Measurements from ENCODE around the gene DBT. TPM values are rescaled to one million over a fixed set of nuclear protein-coding genes. Genes with fewer than 3 reads are reported as not detected.
"Not testable (repeated sequence)": the region's sequence is repeated elsewhere in the genome, so short reads cannot be mapped to it uniquely, and the experiment has no call there.

The DBT gene
- 10 to 100 TPM; 12.4 to 20.7 (median 14.6) TPM for total RNA-seq
- long read RNA-seq, donor 1, full-length matches to known transcripts = 3 of 9 reads
- long read RNA-seq, donor 1, partial matches to known transcripts = 2 of 9 reads
- long read RNA-seq, donor 1, other reads (novel, unspliced or antisense) = 4 of 9 reads
- long read RNA-seq, donor 2, full-length matches to known transcripts = 3 of 5 reads
- long read RNA-seq, donor 2, partial matches to known transcripts = 0 of 5 reads
- long read RNA-seq, donor 2, other reads (novel, unspliced or antisense) = 2 of 5 reads

DNA sequence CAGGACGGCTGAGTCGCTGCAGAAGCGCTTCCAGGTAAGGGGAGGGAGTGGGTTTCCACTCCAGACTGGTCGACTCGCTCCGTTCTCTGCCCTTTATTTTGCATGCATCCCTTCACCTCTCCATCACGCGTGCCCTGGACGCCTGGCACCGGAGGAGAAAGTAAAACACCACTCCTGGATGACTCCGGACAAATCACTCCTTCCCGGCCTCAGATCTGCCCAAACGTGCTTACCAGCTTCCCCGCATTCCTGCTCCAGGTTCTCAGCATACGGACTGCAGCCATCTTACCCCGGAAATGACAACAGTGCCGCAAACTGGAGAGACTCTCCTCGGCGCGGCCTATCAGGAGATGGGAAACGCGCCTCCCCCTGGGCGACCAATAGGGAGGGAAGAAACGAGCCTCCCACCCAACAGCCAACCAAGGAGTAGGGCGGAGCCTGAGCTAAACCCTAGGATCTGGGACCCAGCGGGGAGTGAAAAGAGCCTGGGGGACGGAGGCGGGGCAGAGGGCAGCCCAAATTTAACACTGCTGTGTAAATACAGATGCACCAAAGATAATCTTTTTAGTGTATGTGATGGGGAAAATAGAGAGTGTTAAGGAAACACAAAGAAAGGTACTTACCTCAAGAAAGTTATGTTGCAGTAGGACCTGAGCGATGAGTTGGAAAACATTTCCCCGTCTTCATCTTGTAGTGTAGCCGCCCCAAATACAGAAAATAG, at the start of gene DBT:
Gene DBT (minus strand): TSS at position 298 of the 721 bp plus-strand sequence. CDS start 14 bp downstream, at position 284.
- Histone ChIP-seq H3K36me3 (ENCODE audit: low read depth) (no peaks in the 10 kb centered on the region), H3K4me3 (peak within 1 kb of the TSS; percentile 85), H3K9me3 (no peaks in the 10 kb centered on the region), H3K4me1 (ENCODE audit: low read depth) (peaks cover 7% of the 10 kb centered on the region)
- TF ChIP-seq CTCF (IDR thresholded peaks at IDR 0.05) = no peak
- intact Hi-C loops (cut with DNase I, micrococcal nuclease) = no loop called here
- ATAC-seq (peak; percentile 100), DNase-seq (peak; percentile 92 to 95 (median 94))

GRCh38 chr1:100298512-100298911, 48.9 kb upstream of the DBT start:
- intact Hi-C loops (cut with DNase I, micrococcal nuclease) = no loop called here
- TF ChIP-seq CTCF (IDR thresholded peaks at IDR 0.05) = no peak
- no peak for ATAC-seq

GRCh38 chr1:100296997-100297396, 47.4 kb upstream of the DBT start:
- intact Hi-C loops (cut with DNase I, micrococcal nuclease); ATAC-seq: not testable (repeated sequence)

More at GRCh38 chr1:100298512-100298911, 48.9 kb upstream of the DBT start:
- no peak for DNase-seq
- no peaks in the 10 kb centered on the region for H3K4me1 ChIP-seq (ENCODE audit: low read depth)
- H3K4me3 ChIP-seq = no peak overlapping the region
- no peaks in the 10 kb centered on the region for H3K36me3 ChIP-seq (ENCODE audit: low read depth)
- H3K9me3 ChIP-seq = no peaks in the 10 kb centered on the region

GRCh38 chr1:100296140-100296539, 46.5 kb upstream of the DBT start:
- no peak for TF ChIP-seq CTCF (IDR thresholded peaks at IDR 0.05)
- Histone ChIP-seq H3K4me3 (no peak overlapping the region), H3K9me3 (no peaks in the 10 kb centered on the region), H3K36me3 (ENCODE audit: low read depth) (no peaks in the 10 kb centered on the region), H3K4me1 (ENCODE audit: low read depth) (no peaks in the 10 kb centered on the region)
- DNase-seq (no peak), ATAC-seq (no peak)
- intact Hi-C loops (cut with DNase I, micrococcal nuclease) = no loop called here

More at GRCh38 chr1:100296997-100297396, 47.4 kb upstream of the DBT start:
- not testable (repeated sequence) for H3K4me3 ChIP-seq; H3K9me3 ChIP-seq; DNase-seq; H3K4me1 ChIP-seq (ENCODE audit: low read depth); H3K36me3 ChIP-seq (ENCODE audit: low read depth)

DNA sequence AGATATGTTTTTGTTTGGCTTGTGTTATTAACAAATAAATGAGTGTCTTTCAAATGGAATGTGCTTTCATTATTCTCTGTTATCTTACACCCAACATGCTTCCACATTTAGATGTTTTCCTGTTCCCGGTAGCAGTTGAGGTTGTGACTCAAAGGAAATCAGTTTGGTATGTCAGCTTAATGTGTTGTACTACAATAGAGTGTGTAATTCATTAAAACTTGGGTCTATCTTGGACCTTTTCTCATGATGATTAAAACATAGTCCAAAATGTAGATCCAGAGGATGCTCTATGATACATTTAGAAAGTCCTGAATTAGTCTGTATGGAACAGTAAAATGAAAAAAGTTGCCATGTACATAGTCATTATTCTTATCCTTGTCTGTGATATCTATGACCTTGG, 43.1 kb upstream of the DBT start:
- H3K4me3 ChIP-seq = no peak overlapping the region
- DNase-seq = no peak
- H3K36me3 ChIP-seq (ENCODE audit: low read depth) = peaks cover 7% of the 10 kb centered on the region
- no peak for TF ChIP-seq CTCF (IDR thresholded peaks at IDR 0.05)
- H3K9me3 ChIP-seq = no peaks in the 10 kb centered on the region
- no peak for ATAC-seq
- intact Hi-C loops (cut with DNase I, micrococcal nuclease) = no loop called here
- no peaks in the 10 kb centered on the region for H3K4me1 ChIP-seq (ENCODE audit: low read depth)

DNA sequence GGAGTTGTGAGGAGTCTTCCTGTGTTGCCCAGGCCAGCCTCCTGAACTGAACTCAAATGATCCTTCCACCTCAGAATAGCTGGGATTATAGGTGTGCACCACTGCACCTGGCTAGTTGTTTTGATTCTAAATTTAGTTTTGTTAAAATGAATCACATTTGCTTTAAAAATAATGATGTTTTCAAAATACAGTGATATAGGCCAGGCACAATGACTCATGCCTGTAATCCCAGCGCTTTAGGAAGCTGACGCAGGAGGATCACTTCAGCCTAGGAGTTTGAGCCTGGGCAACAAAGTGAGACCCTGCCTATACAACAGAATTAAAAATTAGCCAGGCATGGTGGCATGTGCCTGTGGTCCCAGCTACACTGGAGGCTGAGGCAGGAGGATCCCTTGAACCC, 40.7 kb upstream of the DBT start:
- intact Hi-C loops (cut with DNase I, micrococcal nuclease) = no loop called here
- H3K4me3 ChIP-seq = no peak overlapping the region
- no peaks in the 10 kb centered on the region for H3K9me3 ChIP-seq
- DNase-seq = no peak
- no peak for ATAC-seq
- TF ChIP-seq CTCF (IDR thresholded peaks at IDR 0.05) = no peak
- peaks cover 15% of the 10 kb centered on the region for H3K36me3 ChIP-seq (ENCODE audit: low read depth)
- no peaks in the 10 kb centered on the region for H3K4me1 ChIP-seq (ENCODE audit: low read depth)
